ENCODE measurements around the gene TMEM132D.

Gene TMEM132D

DNA sequence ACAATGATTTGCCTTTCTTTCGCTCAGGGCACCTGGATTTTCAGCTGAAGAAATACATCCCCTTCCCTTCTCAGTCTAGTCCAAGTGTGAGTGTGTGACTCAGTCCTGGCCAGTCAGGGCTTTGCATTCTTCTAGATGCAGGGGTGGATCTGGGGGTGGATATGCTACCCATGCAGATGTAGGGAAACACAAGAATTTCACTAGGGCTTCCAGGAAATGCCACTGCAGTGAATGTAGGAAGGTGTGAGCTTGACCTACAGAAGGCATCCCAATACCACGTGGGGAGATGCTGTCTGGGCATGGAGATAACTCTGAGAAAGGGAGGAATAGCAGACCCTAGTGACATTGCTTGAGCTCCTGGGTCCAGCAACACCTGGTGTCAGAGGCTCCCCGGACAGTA, 646.3 kb downstream of the TMEM132D start:
- H3K27ac Mint-ChIP-seq = no peak overlapping the region

GRCh38 chr12:129246630-129247029, 657.2 kb downstream of the TMEM132D start:
- Mint-ChIP-seq H3K9me3 (peaks cover 2% of the 10 kb centered on the region), H3K4me1 (no peaks in the 10 kb centered on the region), H3K27ac (no peak overlapping the region), H3K4me3 (no peak overlapping the region), H3K36me3 (ENCODE audit: low read depth) (no peaks in the 10 kb centered on the region), H3K27me3 (ENCODE audit: low read depth) (peaks cover 8% of the 10 kb centered on the region)
- TF ChIP-seq, protein P1, sequence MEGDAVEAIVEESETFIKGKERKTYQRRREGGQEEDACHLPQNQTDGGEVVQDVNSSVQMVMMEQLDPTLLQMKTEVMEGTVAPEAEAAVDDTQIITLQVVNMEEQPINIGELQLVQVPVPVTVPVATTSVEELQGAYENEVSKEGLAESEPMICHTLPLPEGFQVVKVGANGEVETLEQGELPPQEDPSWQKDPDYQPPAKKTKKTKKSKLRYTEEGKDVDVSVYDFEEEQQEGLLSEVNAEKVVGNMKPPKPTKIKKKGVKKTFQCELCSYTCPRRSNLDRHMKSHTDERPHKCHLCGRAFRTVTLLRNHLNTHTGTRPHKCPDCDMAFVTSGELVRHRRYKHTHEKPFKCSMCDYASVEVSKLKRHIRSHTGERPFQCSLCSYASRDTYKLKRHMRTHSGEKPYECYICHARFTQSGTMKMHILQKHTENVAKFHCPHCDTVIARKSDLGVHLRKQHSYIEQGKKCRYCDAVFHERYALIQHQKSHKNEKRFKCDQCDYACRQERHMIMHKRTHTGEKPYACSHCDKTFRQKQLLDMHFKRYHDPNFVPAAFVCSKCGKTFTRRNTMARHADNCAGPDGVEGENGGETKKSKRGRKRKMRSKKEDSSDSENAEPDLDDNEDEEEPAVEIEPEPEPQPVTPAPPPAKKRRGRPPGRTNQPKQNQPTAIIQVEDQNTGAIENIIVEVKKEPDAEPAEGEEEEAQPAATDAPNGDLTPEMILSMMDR (IDR thresholded peaks at IDR 0.05; ENCODE audit: unreplicated experiment in 3 of 3) = no peak

More for the DNA sequence above, 646.3 kb downstream of the TMEM132D start:
- Mint-ChIP-seq H3K9me3 (no peaks in the 10 kb centered on the region), H3K4me1 (no peaks in the 10 kb centered on the region), H3K4me3 (no peak overlapping the region), H3K36me3 (ENCODE audit: low read depth) (no peaks in the 10 kb centered on the region), H3K27me3 (ENCODE audit: low read depth) (no peaks in the 10 kb centered on the region)
- TF ChIP-seq, protein P1 (IDR thresholded peaks at IDR 0.05; ENCODE audit: unreplicated experiment in 3 of 3) = no peak

DNA sequence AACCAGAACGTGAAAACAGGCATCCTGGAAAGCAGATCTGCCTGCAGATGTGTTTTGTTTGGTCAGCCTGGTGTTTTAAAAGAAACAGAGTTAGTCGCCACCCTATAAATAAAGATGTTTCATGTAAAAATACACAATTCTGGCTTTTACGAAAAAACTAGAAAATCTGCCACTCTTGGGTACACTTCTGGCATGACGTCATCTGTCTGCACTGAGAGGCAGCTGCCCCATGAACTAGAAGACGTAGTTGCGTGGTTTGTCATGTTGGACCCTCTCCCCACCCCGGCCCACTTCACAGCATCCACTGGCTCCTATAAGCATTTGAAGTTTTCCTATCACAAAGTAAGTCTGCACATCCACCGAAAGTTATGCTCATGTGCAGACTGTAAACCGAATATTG, 658.1 kb downstream of the TMEM132D start:
- Mint-ChIP-seq H3K27me3 (ENCODE audit: low read depth) (peaks cover 8% of the 10 kb centered on the region), H3K4me3 (no peak overlapping the region), H3K36me3 (ENCODE audit: low read depth) (no peaks in the 10 kb centered on the region), H3K27ac (no peak overlapping the region), H3K9me3 (peaks cover 3% of the 10 kb centered on the region), H3K4me1 (no peaks in the 10 kb centered on the region)
- TF ChIP-seq, protein P1 (IDR thresholded peaks at IDR 0.05; ENCODE audit: unreplicated experiment in 3 of 3) = no peak

DNA sequence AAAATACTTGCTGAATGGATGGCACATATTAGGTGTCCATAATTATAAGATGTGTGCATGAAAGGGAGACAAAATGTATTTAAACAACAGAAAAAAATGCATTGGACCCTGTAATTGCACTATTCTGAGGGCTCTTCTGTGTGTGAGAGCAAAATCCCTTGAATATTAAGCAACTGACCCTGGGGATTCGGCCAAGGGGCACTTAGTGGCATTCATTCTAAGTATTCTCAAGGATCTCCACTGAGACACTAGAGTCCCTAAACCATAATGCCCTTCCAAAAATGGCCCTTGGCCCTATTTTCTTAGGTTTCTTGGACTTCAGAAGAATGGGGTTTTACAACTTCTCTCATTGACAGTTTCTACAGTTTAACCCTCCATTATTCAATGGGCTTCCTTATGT, 662.0 kb downstream of the TMEM132D start:
- no peak overlapping the region for H3K4me3 Mint-ChIP-seq
- peaks cover 5% of the 10 kb centered on the region for H3K9me3 Mint-ChIP-seq
- H3K27me3 Mint-ChIP-seq (ENCODE audit: low read depth) = no peaks in the 10 kb centered on the region
- no peaks in the 10 kb centered on the region for H3K36me3 Mint-ChIP-seq (ENCODE audit: low read depth)
- TF ChIP-seq, protein P1 (IDR thresholded peaks at IDR 0.05; ENCODE audit: unreplicated experiment in 3 of 3) = no peak
- no peaks in the 10 kb centered on the region for H3K4me1 Mint-ChIP-seq
- no peak overlapping the region for H3K27ac Mint-ChIP-seq

DNA sequence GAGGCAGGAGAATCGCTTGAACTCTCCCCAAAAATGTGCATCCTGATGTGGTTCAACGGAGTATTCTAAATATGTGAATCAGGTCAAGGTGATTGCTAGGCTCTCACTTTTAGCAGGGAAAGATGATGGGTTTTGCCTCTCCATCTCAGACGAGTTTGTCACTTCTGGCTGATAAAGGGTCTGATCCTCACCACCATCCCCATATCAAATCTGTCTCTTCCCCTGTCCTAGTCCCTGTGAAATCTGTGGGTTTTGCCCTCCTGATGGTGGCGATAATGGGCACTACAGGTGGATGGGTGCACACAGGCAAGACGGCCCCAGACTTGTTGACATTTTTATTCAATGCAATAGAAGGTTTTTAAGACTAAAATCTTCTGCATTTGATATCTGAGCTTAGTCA, 665.9 kb downstream of the TMEM132D start:
- Mint-ChIP-seq H3K27ac (no peak overlapping the region), H3K27me3 (ENCODE audit: low read depth) (no peaks in the 10 kb centered on the region), H3K9me3 (peaks cover 3% of the 10 kb centered on the region), H3K4me3 (no peak overlapping the region), H3K36me3 (ENCODE audit: low read depth) (no peaks in the 10 kb centered on the region), H3K4me1 (no peaks in the 10 kb centered on the region)
- TF ChIP-seq, protein P1 (IDR thresholded peaks at IDR 0.05; ENCODE audit: unreplicated experiment in 3 of 3) = no peak

DNA sequence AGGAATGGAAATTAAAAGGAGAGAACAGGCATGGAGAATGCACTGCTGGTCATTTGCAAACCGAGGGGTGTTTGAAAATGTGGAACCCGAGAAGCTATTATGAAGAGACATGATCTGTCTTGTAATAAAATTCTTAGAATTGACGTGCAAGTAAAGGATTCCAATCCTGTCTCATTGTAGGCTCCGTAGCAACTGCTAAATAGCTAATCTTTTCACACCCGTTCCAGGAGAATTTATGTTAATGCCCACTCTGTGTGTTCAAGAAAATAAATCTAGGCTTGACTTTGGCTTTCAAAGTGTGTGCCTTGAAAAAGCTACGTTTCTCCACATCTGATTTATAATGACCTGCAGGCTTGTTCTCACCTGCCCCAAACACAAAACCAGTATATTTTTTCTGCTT, 669.6 kb downstream of the TMEM132D start:
- H3K27me3 Mint-ChIP-seq (ENCODE audit: low read depth) = no peaks in the 10 kb centered on the region
- H3K4me1 Mint-ChIP-seq = no peaks in the 10 kb centered on the region
- no peak overlapping the region for H3K27ac Mint-ChIP-seq
- no peaks in the 10 kb centered on the region for H3K9me3 Mint-ChIP-seq
- H3K36me3 Mint-ChIP-seq (ENCODE audit: low read depth) = no peaks in the 10 kb centered on the region
- no peak overlapping the region for H3K4me3 Mint-ChIP-seq
- TF ChIP-seq, protein P1 (IDR thresholded peaks at IDR 0.05; ENCODE audit: unreplicated experiment in 3 of 3) = no peak

All from nephron (organoid).